ENCODE results near the gene ANXA1.

GRCh38 chr9:73143711-73144328, 7.8 kb upstream of the ANXA1 start:
- TF ChIP-seq POLR2A (IDR thresholded peaks at IDR 0.05) (no peak), CTCF (IDR thresholded peaks at IDR 0.05) (no peak)
